ENCODE results near the gene ITGB5.
"Not testable (repeated sequence)": the region's sequence is repeated elsewhere in the genome, so short reads cannot be mapped to it uniquely, and the experiment has no call there.

ITGB5 gene

GRCh38 chr3:124757926-124758325 is 129.2 kb downstream of the ITGB5 start:
- not testable (repeated sequence) for DNase-seq (ENCODE audit: low read depth in 2 of 2)

- no peak for DNase-seq (ENCODE audit: low read depth in 2 of 2)
Measured at GRCh38 chr3:124752051-124752450, 135.1 kb downstream of the ITGB5 start.

GRCh38 chr3:124751501-124751900 is 135.7 kb downstream of the ITGB5 start:
- DNase-seq (ENCODE audit: low read depth in 2 of 2): no peak

GRCh38 chr3:124749877-124750276 is 137.3 kb downstream of the ITGB5 start:
- DNase-seq (ENCODE audit: low read depth in 2 of 2): not testable (repeated sequence)

GRCh38 chr3:124748560-124749198 is 138.5 kb downstream of the ITGB5 start:
- no peak for DNase-seq (ENCODE audit: low read depth in 2 of 2)

- no peak for DNase-seq (ENCODE audit: low read depth in 2 of 2)
Measured at GRCh38 chr3:124747111-124747981, 139.8 kb downstream of the ITGB5 start.

- DNase-seq (ENCODE audit: low read depth in 2 of 2): no peak
Measured at GRCh38 chr3:124745756-124746155, 141.4 kb downstream of the ITGB5 start.

- no peak for DNase-seq (ENCODE audit: low read depth in 2 of 2)
Measured at GRCh38 chr3:124741027-124741426, 146.1 kb downstream of the ITGB5 start.

GRCh38 chr3:124731760-124732159 is 155.4 kb downstream of the ITGB5 start:
- no peak for DNase-seq (ENCODE audit: low read depth in 2 of 2)

- DNase-seq (ENCODE audit: low read depth in 2 of 2): peak in 1 of 2 experiments; percentile 20
Measured at GRCh38 chr3:124730941-124731297, 156.2 kb downstream of the ITGB5 start.

- peak; percentile 89 to 94 for DNase-seq (ENCODE audit: low read depth in 2 of 2)
Measured at GRCh38 chr3:124730129-124730940, 156.8 kb downstream of the ITGB5 start, which contains the start of gene UMPS. UMPS (plus strand) TSS chr3:124730452; CDS start chr3:124730472, 20 bp downstream.

GRCh38 chr3:124722589-124722988 is 164.6 kb downstream of the ITGB5 start:
- no peak for DNase-seq (ENCODE audit: low read depth in 2 of 2)

GRCh38 chr3:124714223-124714853 is 172.8 kb downstream of the ITGB5 start:
- no peak for DNase-seq (ENCODE audit: low read depth in 2 of 2)

All from stimulated activated CD4-positive, alpha-beta T cell treated with anti-CD3 and anti-CD28 coated beads, Interleukin-12 subunit alpha, Interleukin-12 subunit beta, amount 100 ng/mL, for 24 hours (primary cell).